NK-92 (cell line): ENCODE data around the gene MTHFD2L.

Source experiments
- DNase-seq: peaks from one replicate; lab custom pipeline; 2025; ENCODE audit not compliant: unreplicated experiment; lab: John Stamatoyannopoulos, UW

Gene MTHFD2L

GRCh38 chr4:74237425-74237966 is 79.6 kb downstream of the MTHFD2L start:
- DNase-seq, result no peak

DNA sequence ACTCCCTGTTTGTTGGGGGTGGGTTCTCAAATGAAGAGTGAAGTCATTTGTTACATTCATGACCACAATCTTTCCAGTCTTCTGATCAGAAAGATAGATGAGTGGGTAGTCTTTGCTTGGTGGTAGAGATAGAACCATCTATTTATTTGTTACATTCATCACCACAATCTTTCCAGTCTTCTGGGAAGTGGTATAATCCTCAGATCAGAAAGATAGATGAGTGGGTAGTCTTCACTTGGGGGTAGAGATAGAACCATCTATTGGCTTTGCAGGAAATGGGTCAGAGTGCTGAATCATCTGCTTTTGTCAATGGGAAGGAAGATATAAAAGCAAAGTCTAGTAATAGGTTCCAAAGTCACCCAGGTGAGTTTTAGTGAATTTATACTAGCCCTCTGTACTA is 86.1 kb downstream of the MTHFD2L start:
- DNase-seq, result no peak

DNA sequence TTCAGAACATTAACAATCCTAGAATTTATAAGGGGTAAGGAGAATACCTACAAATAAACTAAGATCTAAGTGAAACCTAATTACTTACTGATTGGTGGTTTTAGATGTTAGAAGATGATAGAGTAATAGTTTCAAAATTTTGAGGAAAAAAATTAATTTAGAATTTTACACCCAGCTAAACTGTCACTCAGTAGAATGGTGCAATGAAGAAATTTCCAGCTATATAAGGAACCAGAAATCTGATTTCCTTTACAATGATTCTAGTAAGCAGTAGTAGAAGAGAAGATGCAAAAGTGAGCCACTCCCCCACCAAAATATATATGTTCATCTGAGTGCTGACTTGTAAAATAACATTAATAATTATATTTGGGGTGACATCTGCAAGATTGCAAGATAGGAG is 95.0 kb downstream of the MTHFD2L start:
- no peak for DNase-seq

GRCh38 chr4:74254386-74254785 is 96.5 kb downstream of the MTHFD2L start:
- no peak for DNase-seq

GRCh38 chr4:74255096-74255495 is 97.2 kb downstream of the MTHFD2L start:
- DNase-seq, result no peak

DNA sequence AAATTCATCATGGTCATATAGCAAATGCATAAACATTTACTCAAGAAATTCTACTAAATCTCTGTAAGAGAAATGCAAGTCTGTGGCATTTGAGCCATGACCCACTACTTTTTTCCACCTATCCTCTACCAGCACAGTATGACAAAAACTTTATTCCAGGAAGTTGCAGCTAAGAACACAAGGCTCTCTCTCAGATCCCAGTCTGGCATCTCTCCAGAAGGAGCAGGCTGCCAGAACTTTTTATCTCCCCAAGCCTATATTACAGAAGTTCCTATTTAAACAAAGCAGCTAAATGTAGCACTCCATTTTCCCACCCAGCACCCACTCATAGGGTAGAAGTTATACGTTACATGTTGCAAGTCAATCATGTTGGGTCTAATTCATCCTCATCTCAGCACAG is 101.0 kb downstream of the MTHFD2L start:
- DNase-seq, result no peak

- no peak for DNase-seq
Observed at GRCh38 chr4:74260036-74260435, 102.1 kb downstream of the MTHFD2L start.

- DNase-seq, result no peak
Observed at GRCh38 chr4:74262522-74262921, 104.6 kb downstream of the MTHFD2L start.

DNA sequence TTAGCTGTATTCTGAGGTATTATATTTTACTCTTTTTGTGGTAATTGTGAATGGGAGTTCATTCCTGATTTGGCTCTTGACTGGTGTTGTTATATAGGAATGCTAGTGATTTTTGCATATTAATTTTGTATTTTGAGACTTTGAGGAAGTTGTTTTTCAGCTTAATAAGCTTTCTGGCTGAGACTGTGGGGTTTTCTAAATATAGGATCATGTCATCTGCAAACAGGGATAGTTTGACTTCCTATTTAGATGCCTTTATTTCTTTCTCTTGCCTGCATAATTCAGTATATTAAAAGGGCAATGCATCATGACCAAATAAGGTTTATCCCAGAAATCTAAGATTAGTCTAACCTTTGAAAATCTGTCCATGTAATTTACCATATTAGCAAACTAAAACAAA is 105.6 kb downstream of the MTHFD2L start:
- no peak for DNase-seq

GRCh38 chr4:74266081-74266480 is 108.2 kb downstream of the MTHFD2L start:
- DNase-seq, result no peak

DNA sequence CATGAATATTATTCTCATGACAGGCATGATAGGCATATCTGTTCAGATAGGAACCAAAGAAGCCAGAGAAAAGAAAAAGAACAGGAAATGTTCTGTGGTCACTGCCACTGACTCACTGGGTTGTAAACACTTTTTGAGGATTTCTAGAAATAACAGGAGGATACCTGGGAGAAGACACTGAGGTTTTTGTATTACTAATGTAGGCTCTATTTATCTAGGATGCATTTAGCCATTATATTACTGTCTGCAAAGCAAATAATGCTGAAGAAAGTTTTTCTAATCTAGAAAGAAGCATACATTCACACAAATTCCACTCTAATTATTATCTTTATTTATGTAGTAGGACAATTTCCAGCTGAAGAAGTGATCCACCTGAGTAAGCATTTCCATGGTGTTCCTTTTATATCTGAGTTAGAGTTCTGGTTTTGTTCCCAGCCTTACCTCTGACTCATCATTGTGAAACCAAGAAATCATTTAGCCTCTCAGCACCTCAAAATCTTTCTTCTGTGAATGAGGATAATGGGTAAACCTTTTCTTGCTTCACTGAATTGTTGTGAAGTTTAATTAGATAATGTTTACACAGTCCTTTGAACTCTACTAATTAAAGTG is 110.2 kb downstream of the MTHFD2L start:
- DNase-seq, result no peak

GRCh38 chr4:74268643-74269042 is 110.7 kb downstream of the MTHFD2L start:
- no peak for DNase-seq

DNA sequence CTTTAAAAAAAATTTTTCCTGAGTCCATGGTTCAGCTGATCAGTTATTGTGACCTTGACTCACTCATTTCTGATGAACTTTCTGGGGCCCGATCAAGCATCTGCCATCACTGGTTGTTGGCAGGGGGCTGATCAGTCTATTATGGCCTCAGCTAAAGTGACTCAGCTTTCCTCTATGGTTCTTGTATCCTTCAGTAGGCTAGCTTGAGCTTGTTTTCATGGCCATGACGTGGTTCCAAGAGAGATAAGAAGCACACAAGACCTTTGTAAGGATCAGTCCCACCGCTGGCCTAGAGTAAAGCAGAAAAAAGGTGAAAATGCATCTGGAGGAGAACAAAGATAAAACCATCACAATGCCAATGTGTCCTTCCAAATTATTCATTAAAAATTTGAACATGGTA is 120.6 kb downstream of the MTHFD2L start:
- no peak for DNase-seq

DNA sequence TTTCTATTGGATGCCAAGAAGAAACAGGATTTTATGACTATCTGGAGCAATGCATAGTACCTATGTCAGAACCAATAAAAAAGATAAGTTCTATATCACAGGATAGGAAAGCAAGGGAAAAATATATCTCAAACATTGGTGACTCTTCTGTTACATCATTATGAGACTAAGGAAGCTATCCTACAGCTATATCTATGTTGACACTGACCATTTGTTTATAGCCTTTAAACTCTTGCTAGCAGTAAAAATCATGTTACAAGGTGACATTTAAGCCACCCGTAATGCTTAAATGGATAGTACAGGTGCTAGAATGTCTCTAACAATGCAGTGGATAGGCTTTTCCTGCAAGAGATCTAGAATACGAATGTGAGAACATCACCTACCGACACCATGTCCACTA is 121.8 kb downstream of the MTHFD2L start:
- no peak for DNase-seq

GRCh38 chr4:74282926-74283325 is 125.0 kb downstream of the MTHFD2L start:
- DNase-seq, result no peak

GRCh38 chr4:74283614-74284013 is 125.7 kb downstream of the MTHFD2L start:
- DNase-seq, result no peak

- DNase-seq, result no peak
Observed at GRCh38 chr4:74284053-74284452, 126.1 kb downstream of the MTHFD2L start.

DNA sequence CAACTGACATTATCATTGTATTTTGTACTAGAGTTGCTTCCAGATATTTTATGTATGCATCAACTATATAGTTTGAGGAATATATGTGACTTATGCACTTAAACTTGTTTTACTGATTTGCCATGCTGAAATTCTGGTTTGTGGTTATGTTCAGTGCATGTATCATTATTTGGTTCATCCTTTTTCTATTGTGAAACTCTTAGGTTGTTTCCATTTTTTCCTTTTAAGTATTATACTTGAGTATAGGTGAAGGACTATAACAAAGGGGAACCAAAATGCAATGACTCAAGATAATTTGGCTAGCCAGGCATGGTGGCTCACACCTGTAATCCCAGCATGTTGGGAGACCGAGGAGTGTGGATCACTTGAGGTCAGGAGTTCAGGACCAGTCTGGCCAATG is 129.2 kb downstream of the MTHFD2L start:
- no peak for DNase-seq

GRCh38 chr4:74287791-74288190 is 129.9 kb downstream of the MTHFD2L start:
- no peak for DNase-seq

- no peak for DNase-seq
Observed at GRCh38 chr4:74291471-74291870, 133.6 kb downstream of the MTHFD2L start.

- DNase-seq, result no peak
Observed at GRCh38 chr4:74292111-74292870, 134.4 kb downstream of the MTHFD2L start.

DNA sequence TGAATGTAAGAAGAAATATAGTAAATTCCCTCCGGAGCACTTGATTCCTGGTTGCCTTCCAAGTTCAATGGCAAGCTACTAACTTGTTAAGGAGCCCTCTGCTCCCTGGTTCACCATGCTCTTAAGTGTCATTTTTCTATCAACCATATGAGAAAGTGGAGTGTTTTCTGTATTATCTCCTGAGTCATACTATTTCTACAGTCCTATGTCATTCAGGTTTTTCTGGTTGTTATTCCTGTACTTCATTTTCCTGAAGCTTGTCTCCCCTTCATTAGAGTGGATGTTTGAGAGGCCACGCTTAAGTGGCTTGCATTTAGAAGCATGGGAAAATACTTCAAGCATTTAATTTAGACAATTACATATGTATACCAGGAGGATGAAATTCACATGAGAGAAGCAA is 135.6 kb downstream of the MTHFD2L start:
- no peak for DNase-seq

DNA sequence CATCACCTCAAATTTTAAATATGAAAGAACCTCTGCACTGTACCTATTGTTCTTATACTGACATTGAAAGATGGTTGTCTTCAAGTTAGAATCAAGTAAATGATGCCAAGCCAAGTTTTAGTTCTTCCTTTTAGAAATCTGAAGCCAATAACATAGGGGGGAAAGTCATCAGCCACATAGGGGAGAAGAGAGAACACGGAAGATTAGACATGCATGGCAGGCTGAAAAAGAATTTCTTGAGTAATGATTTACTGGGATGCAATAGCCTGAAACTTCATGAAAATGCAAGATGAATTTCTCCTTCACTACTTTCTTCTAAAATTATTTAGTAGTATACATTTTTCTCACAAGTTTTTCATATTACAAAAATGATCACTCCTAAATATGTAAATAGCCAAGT is 136.8 kb downstream of the MTHFD2L start:
- DNase-seq, result no peak
